ENCODE measurements around the gene GAS6.

GAS6 gene

DNA sequence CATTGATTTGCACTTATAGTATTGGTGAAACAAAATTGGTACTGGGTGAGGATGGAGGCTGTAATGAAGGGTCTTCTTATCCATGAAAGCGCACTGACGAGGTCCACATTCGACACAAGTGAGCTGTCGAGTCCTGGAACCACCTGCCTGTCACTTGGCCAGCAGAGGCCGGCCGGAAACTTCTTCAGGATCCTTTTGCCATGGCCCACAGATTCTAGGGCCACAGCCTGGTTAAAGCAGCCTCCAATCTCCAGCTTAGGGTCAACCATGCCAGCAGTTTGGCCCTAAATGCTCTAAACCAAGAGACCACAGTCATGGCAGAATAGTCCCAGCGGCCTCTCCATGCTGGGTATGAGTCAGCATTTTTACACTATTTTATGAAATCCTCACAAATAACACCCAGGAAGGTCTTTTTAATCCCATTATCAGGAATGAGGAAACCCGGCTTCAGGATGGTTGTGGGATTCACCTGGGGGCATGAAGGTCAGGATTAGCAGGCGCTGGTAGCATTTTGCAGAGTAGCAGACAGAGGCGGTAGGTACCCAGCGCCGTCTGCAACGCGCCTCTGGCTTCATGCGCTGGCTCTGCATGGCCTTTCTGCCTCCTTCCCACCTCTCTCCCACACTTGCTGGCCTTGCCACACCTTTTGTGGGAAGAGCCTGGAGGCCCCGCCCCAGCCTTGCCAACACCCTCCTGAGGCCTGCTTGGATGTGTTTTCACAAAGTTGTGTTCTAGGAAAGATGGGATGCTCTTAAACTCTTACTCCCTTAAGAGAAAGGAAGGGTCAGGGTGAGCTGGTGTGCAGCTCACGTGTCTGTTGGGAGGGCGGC is 15.2 kb downstream of the GAS6 start:
- H3K9me3 Mint-ChIP-seq: no peaks in the 10 kb centered on the region
- no peak overlapping the region for H3K27ac Mint-ChIP-seq
- peaks cover 14% of the 10 kb centered on the region for H3K27me3 Mint-ChIP-seq
- intact Hi-C loops (cut with micrococcal nuclease): no loop called here
- H3K4me1 Mint-ChIP-seq (ENCODE audit: low read depth): peaks cover 18% of the 10 kb centered on the region
- no peak overlapping the region for H3K4me3 Mint-ChIP-seq
- peaks cover 57% of the 10 kb centered on the region for H3K36me3 Mint-ChIP-seq (ENCODE audit: low read depth)

DNA sequence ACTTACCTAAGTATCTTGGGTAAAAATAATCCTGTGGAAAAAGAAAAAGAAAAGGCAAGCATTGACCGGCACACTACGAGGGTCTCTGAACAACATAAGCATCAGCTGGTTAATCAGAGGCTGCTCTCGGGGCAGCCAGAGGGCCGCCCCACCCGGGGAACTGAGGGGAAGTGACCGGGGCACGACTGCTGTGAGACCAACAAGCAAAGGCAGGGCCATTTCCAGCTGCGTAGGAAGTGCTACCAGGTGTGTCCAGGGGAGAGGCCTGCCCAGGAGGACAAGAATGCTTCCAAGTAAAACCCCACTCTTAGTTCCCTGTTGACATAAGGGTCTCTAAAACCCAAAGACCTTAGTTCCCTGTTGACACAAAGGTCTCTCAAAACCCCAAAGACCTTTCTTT is 15.9 kb downstream of the GAS6 start:
- Mint-ChIP-seq H3K4me3 (no peak overlapping the region), H3K9me3 (no peaks in the 10 kb centered on the region), H3K36me3 (ENCODE audit: low read depth) (peaks cover 63% of the 10 kb centered on the region), H3K27ac (no peak overlapping the region), H3K27me3 (peaks cover 20% of the 10 kb centered on the region), H3K4me1 (ENCODE audit: low read depth) (peaks cover 18% of the 10 kb centered on the region)
- intact Hi-C loops (cut with micrococcal nuclease): no loop called here

DNA sequence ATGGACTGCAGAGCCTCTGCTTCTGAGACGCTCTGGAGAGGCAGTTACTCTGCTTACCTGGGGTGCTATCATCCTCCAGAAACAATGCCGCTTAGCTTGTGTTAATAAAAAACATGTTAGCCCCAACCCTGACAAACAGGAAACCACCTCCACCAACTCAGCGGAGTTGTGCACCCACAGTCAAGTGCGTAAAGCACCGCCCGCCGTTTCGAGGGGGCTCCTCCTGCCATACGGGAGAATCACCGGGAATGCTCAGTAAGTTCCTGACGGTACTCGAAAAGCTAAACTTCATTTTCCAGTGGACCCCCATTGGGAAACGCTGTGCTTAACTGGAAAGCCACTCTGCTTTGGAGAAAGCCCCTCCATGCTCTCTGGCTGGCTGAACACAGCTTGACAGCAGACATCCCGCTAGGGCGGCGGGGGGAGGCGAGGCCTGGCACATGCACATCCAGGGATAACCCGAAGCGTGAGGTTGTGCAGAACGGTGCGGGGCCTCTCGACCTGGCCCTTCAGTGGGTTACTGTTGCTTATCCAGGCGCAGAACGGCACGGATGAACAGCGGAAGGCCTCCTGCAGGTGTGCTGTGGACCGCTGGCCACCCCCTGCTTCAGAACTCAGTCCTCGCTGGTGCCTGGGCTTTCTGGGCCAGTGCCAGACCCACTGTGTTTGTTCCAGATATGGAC is 17.1 kb downstream of the GAS6 start:
- no peak overlapping the region for H3K27ac Mint-ChIP-seq
- H3K9me3 Mint-ChIP-seq: no peaks in the 10 kb centered on the region
- H3K4me3 Mint-ChIP-seq: no peak overlapping the region
- H3K27me3 Mint-ChIP-seq: peaks cover 30% of the 10 kb centered on the region
- peaks cover 76% of the 10 kb centered on the region for H3K36me3 Mint-ChIP-seq (ENCODE audit: low read depth)
- peaks cover 23% of the 10 kb centered on the region for H3K4me1 Mint-ChIP-seq (ENCODE audit: low read depth)
- intact Hi-C loops (cut with micrococcal nuclease): no loop called here

DNA sequence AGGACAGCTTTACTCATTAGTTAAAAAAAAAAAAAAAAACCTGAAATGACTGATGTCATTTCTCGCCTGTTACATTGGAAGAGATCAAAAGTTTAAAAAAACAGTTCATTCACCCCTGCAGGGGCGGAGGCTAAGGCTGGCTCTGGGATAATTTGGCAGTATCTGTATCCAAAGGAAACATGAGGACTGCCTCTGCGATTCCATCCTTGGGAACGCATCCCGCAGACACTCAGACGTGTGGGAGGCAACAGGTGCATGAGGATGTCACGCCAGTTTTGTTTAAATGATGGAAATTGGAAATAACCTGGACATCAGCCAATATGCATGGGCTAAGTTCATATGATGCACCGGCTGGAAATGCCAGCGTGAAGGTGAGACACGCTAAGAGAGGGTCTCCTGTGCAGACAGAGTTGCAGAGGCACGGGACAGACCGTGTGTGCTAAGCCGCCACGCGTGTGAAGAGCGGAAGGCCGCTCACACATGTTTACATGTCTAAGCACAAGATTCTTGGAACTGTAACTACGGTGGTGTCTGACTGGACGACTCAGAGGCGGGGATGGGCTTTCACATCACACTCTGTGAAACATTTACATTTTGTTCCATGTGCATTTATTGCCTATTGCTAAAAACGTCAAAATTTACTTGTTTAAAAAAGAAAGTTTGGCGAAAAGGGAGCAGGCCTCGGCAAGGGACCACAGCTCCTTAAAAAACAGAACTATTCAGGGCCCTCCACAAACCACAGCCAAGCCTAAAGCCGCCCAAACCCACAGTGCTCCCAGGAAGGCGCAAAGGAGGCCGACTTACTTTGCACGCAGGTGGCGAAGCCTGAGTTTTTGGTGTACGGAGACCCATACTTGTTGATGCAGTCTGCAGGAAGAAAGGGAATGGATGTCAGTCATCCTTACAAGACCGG is 17.9 kb downstream of the GAS6 start:
- Mint-ChIP-seq H3K36me3 (ENCODE audit: low read depth) (peaks cover 84% of the 10 kb centered on the region), H3K9me3 (no peaks in the 10 kb centered on the region), H3K4me1 (ENCODE audit: low read depth) (peaks cover 31% of the 10 kb centered on the region), H3K27ac (no peak overlapping the region), H3K27me3 (peaks cover 34% of the 10 kb centered on the region), H3K4me3 (no peak overlapping the region)
- intact Hi-C loops (cut with micrococcal nuclease): no loop called here

DNA sequence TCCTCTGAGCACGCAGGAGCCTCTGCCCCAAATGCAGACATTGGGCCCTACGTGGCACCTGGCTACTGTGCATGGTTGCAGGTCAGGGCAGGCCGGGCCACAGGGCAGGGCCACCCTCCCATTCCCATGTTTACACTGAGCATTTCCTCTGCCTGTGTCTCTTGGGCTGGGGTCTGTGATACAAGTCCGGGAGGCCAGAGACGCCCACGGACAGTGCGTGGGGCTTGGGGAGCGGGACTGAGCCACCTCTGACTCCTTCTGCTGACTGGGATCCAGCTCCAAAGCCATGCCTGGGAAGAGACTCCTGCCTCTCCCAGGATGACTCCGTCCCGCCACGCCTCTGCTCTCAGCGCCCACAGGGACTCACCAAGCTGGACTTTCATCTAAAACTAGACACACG is 18.8 kb downstream of the GAS6 start:
- peaks cover 93% of the 10 kb centered on the region for H3K36me3 Mint-ChIP-seq (ENCODE audit: low read depth)
- H3K9me3 Mint-ChIP-seq: no peaks in the 10 kb centered on the region
- H3K27me3 Mint-ChIP-seq: peaks cover 34% of the 10 kb centered on the region
- H3K4me3 Mint-ChIP-seq: no peak overlapping the region
- intact Hi-C loops (cut with micrococcal nuclease): no loop called here
- no peak overlapping the region for H3K27ac Mint-ChIP-seq
- peaks cover 31% of the 10 kb centered on the region for H3K4me1 Mint-ChIP-seq (ENCODE audit: low read depth)

DNA sequence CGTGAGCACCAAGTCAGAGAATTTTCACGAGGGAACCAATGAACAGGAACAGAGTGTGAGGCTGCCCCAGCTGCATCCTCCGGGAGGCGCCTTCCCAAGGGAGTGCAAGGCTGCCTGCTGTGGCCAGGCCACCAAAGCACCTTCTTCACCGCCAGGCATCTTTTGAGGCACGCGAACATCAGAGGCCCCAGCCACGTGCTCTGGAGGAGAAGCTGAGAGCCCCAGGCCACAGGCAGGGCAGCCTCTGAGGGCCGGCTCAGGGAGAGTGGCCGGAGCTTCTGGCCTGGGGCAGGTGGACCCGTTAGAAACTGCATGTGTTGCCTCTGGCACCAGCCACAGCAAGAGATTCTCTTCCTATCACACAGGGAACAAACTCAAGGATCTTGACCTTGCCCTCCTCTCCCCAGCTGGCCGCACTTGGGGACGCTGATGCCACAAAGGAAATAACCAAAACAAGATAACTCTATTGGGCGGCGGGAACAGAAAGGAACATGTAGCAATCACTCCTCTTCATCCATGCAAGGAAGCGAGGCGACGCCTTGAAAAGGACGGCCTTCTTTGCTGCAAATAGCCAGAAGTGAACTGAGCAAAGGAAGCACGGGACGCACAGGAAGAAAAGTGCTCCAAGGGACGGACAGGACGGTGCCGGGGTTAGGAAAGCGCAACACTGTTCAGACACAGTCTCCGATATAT is 19.9 kb downstream of the GAS6 start:
- Mint-ChIP-seq H3K36me3 (ENCODE audit: low read depth) (peaks cover 100% of the 10 kb centered on the region), H3K4me1 (ENCODE audit: low read depth) (peaks cover 32% of the 10 kb centered on the region), H3K9me3 (no peaks in the 10 kb centered on the region), H3K27me3 (peaks cover 34% of the 10 kb centered on the region), H3K4me3 (no peak overlapping the region), H3K27ac (peak overlapping the region; percentile 15)
- intact Hi-C loops (cut with micrococcal nuclease): no loop called here

DNA sequence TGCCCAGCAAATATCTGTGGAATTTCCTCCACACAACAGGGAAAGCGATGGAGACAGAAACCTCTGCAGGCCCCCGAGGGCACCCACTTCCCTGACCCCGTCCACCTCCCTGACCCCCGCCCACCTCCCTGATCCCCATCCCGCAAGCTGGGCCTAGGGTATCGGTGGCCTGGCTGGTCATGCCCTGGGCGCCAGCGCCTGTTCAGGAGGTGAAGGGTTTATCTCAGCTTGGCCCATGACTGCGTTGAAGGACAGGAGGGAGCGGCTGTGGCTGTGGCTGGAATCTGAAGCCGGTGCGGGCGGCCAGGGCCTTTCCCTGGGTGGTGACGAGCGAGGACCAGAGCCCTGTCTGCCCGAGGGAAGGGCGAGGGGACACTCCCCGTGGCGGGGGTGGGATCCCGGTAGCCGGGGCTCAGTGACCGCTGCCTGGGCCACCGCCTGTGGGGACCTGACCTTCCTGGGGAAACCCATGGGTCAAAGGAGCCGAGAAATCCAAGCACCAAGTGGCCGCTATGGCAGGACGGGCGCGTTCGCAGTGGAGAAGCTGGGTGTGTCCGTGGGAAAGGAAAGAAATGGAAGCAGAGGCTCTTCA is 20.7 kb downstream of the GAS6 start:
- Mint-ChIP-seq H3K9me3 (no peaks in the 10 kb centered on the region), H3K36me3 (ENCODE audit: low read depth) (peaks cover 100% of the 10 kb centered on the region), H3K4me1 (ENCODE audit: low read depth) (peaks cover 36% of the 10 kb centered on the region), H3K4me3 (no peak overlapping the region), H3K27me3 (peaks cover 34% of the 10 kb centered on the region), H3K27ac (no peak overlapping the region)
- intact Hi-C loops (cut with micrococcal nuclease): no loop called here

DNA sequence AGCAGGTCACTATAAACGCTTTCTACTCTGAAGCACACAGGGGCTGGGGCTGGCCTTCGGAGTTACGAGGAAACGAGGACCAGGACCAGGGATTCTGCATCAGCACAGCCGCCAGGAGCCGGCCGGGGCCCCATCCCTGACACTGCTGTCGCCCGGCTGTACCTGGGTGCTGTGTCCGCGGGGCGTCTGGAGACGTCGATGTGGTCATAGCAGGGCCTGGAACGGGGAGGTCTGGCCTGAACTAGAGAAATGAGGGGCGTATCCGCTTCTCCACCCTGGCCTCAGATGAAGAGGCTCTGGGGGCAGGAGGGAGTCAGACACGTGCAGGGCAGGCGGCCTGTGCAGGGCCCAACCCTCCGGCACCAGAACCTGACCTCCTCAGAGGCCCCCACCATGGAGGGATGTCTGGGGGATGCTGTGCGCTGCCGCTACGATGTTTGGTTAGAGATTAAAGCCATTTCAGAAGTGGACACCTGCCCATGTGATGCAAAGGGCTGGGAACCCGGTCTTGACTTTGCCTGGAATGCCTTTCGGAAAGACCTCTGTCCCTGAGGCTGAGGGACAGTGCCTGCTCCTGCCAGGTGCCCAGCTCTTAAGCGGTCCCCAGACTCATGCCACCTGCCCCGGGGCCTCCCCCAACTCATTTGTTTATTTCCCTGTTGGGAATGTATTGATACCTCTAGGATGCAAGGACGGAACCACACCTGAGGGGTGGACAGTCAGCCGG is 21.4 kb downstream of the GAS6 start:
- intact Hi-C loops (cut with micrococcal nuclease): no loop called here

DNA sequence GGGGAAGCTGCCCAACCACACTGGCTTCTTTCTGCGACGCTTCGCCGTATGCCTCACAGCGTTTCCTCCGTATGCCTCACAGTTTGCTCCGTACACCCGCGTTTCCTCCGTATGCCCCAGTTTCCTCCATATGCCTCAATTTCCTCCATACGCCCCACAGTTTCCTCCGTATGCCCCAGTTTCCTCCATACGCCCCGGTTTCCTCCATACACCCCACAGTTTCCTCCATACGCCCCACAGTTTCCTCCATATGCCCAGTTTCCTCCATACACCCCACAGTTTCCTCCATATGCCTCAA is 22.6 kb downstream of the GAS6 start:
- intact Hi-C loops (cut with micrococcal nuclease): no loop called here
- no peak overlapping the region for H3K27ac Mint-ChIP-seq
- no peak overlapping the region for H3K4me3 Mint-ChIP-seq
- no peaks in the 10 kb centered on the region for H3K9me3 Mint-ChIP-seq
- H3K36me3 Mint-ChIP-seq (ENCODE audit: low read depth): peaks cover 97% of the 10 kb centered on the region
- H3K27me3 Mint-ChIP-seq: peaks cover 34% of the 10 kb centered on the region
- peaks cover 46% of the 10 kb centered on the region for H3K4me1 Mint-ChIP-seq (ENCODE audit: low read depth)

More for the DNA sequence above, 21.4 kb downstream of the GAS6 start:
- Mint-ChIP-seq H3K27ac (no peak overlapping the region), H3K36me3 (ENCODE audit: low read depth) (peaks cover 100% of the 10 kb centered on the region), H3K4me1 (ENCODE audit: low read depth) (peaks cover 38% of the 10 kb centered on the region), H3K27me3 (peaks cover 34% of the 10 kb centered on the region), H3K9me3 (no peaks in the 10 kb centered on the region), H3K4me3 (no peak overlapping the region)

DNA sequence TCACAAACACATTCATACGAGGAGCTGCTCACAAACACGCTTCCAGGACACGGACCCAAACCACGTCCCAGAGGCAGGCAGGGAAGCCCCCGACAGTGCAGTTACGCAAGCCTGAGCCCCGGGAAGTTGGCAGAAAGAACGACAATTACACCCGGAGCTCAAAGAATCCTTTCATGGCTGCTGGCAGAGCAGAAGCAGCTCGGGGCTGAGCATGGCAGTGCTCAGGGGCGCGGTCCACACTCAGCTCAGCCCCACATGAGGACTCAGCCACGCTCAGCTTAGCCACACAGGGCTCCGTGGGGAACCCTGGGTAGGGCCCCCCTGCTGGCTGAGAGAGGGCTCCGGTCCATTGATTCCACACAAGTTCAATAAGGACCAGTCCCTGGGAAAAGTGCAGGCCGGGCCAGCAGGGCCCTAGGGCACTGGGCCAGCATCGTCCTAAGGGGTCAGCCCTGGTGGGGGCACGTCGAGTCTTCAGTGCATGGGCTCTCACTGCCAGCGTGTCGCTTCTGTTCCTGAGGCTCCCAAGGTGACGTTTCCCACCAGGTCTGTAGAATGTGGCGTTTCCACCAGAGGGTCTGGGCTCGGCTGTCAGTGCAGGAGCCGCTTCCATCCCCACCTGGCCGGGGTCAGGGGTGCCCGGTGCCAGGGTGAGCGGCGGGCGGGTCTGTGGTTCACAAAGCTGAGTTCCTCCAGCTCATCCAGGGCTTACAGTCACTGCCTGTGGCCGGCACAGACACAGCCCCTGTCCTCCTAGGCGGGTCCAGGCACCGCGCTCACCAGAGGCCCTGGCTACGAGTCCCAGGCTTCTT is 23.1 kb downstream of the GAS6 start:
- intact Hi-C loops (cut with micrococcal nuclease): no loop called here
- Mint-ChIP-seq H3K4me3 (no peak overlapping the region), H3K4me1 (ENCODE audit: low read depth) (peaks cover 46% of the 10 kb centered on the region), H3K36me3 (ENCODE audit: low read depth) (peaks cover 97% of the 10 kb centered on the region), H3K27me3 (peaks cover 33% of the 10 kb centered on the region), H3K9me3 (no peaks in the 10 kb centered on the region), H3K27ac (no peak overlapping the region)

DNA sequence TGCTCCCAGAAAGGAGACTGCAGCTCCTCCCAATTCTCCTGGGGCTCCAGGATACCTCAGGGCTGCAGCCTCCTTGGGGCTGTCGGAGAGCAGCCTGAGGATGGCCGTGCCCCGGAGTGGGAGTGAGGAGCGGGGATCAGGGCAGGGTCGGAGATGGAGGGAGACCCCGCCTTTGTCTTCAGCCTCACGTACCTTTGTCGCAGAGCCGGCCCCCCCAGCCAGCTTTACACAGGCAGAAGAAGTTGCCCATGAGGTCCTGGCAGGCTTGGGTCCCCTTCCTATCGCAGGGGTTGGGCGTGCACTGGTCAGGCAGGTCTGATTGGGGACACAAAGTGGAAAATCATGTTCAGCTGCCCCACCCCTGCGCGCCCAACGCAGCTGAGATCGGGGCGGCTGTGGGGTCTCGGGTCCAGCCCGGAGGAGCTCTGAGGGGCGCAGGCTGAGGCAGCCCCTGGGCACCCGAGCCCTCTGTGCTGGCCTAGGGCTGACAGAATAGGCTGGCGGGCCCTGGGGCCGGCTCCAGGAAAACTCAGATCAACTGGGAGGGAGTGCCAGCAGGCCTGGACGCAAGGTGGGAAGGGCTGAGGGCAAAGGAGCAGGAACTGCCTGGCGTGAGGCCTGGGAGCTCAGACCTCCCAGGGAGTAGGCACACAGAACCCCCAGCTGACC is 24.2 kb downstream of the GAS6 start:
- H3K27me3 Mint-ChIP-seq: peaks cover 27% of the 10 kb centered on the region
- H3K27ac Mint-ChIP-seq: no peak overlapping the region
- H3K36me3 Mint-ChIP-seq (ENCODE audit: low read depth): peaks cover 97% of the 10 kb centered on the region
- intact Hi-C loops (cut with micrococcal nuclease): no loop called here
- H3K9me3 Mint-ChIP-seq: no peaks in the 10 kb centered on the region
- H3K4me1 Mint-ChIP-seq (ENCODE audit: low read depth): peaks cover 41% of the 10 kb centered on the region
- H3K4me3 Mint-ChIP-seq: no peak overlapping the region

DNA sequence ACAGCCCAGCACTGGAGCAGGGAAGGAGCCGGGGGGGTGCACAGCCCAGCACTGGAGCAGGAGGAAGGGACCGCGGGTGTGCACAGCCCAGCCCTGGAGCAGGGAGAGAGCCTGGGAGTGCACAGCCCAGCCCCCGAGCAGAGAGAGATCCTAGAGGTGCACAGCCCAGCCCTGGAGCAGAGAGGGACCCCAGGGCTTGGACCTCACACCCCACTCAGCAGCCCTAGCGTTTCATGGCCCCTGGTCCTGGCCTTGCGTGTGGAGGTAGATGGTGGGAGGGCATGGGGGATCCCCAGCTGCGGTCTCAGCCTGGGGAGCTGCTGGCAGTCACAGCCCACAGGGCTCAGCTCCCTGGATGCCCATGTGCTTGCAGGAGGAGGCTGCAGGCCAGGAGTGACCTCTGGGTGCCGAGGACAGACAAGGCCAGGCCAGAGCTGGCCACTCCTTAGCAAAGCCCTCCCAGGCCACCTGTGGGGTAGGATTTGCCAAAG is 25.1 kb downstream of the GAS6 start:
- H3K4me3 Mint-ChIP-seq: no peak overlapping the region
- intact Hi-C loops (cut with micrococcal nuclease): no loop called here
- H3K4me1 Mint-ChIP-seq (ENCODE audit: low read depth): peaks cover 33% of the 10 kb centered on the region

More for the DNA sequence above, 25.1 kb downstream of the GAS6 start:
- H3K9me3 Mint-ChIP-seq: no peaks in the 10 kb centered on the region
- peaks cover 21% of the 10 kb centered on the region for H3K27me3 Mint-ChIP-seq
- H3K27ac Mint-ChIP-seq: no peak overlapping the region
- peaks cover 97% of the 10 kb centered on the region for H3K36me3 Mint-ChIP-seq (ENCODE audit: low read depth)
